OCI-LY7 (cell line): ENCODE results near the gene QDPR.

ENCODE experiments used
- EZH2phosphoT487 ChIP-seq: fragments of 200-600 bp; sonication (generic); IDR thresholded peaks from 2 replicates; pipeline ENCODE4 v1.6.1; 2018; ENCODE audit warnings: low read depth, borderline replicate concordance, mild to moderate bottlenecking, mixed run types, antibody characterized with exemption, low read length, moderate library complexity, mixed read lengths
- TF ChIP-seq, protein P1 (sequence below): fragments of 200-600 bp; sonication (generic); conservative IDR thresholded peaks from 2 replicates; pipeline ENCODE4 v1.5.1; 2014; ENCODE audit warnings: mild to moderate bottlenecking, antibody characterized with exemption, low read length, moderate library complexity, mixed read lengths

DNA sequence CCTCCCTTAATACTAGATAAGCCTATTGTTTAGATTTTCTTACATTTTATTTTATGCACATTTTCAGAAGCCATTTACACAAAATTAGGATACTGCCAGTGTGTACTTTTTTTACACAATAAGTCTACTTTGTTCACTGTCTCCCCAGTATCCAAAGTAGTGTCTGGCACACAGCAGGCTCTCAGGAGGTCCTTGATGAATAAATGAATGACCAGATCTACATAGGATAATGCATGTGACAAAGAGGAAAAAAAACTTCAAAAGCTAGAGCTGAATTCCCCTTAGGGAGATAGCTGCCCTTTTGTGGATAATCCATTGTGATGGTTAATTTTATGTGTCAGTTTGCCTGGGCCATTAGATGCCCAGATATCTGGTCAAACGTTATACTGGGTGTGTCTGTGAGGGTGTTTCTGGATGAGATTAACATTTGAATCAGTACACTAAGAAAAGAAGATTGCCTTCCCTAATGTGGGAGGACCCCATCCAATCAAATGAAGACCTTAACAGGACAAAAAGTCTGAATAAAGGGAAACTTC is 61.6 kb downstream of the QDPR start:
- TF ChIP-seq, protein P1, sequence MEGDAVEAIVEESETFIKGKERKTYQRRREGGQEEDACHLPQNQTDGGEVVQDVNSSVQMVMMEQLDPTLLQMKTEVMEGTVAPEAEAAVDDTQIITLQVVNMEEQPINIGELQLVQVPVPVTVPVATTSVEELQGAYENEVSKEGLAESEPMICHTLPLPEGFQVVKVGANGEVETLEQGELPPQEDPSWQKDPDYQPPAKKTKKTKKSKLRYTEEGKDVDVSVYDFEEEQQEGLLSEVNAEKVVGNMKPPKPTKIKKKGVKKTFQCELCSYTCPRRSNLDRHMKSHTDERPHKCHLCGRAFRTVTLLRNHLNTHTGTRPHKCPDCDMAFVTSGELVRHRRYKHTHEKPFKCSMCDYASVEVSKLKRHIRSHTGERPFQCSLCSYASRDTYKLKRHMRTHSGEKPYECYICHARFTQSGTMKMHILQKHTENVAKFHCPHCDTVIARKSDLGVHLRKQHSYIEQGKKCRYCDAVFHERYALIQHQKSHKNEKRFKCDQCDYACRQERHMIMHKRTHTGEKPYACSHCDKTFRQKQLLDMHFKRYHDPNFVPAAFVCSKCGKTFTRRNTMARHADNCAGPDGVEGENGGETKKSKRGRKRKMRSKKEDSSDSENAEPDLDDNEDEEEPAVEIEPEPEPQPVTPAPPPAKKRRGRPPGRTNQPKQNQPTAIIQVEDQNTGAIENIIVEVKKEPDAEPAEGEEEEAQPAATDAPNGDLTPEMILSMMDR: no peak
- no peak for TF ChIP-seq EZH2phosphoT487
